Measurements from ENCODE around the gene TMEM26. TPM values are rescaled to one million over a fixed set of nuclear protein-coding genes. Genes with fewer than 3 reads are reported as not detected.

The TMEM26 gene
- total RNA-seq, 2 donors from 2014 or later: 0.24 to 0.85 TPM

- ATAC-seq: no peak
- intact Hi-C loops (cut with DNase I): no loop called here
- no peak for DNase-seq
These were observed 93.7 kb downstream of the TMEM26 start for GRCh38 chr10:61359452-61359851.

GRCh38 chr10:61357687-61358086 is 95.5 kb downstream of the TMEM26 start:
- DNase-seq (no peak), ATAC-seq (no peak)
- intact Hi-C loops (cut with DNase I): no loop called here

Other genes starting within 250 kb of the TMEM26 start
- not detected for gene CABCOCO1, start 209.5 kb upstream of the TMEM26 start, total RNA-seq

Data from left cardiac atrium (tissue), 4 donors.